VCaP (cell line): ENCODE measurements around the gene WBP1.
"Not testable (repeated sequence)": the region's sequence is repeated elsewhere in the genome, so short reads cannot be mapped to it uniquely, and the experiment has no call there.

Source experiments
- H3K27ac ChIP-seq: fragments of 450-650 bp; 2 replicates; pipeline ENCODE4 v1.5.1; 2017
- CTCF ChIP-seq: fragments of 450-650 bp; conservative IDR thresholded peaks from 2 replicates; pipeline ENCODE4 v1.5.1; 2017; ENCODE audit warnings: mild to moderate bottlenecking, moderate library complexity

The WBP1 gene

DNA sequence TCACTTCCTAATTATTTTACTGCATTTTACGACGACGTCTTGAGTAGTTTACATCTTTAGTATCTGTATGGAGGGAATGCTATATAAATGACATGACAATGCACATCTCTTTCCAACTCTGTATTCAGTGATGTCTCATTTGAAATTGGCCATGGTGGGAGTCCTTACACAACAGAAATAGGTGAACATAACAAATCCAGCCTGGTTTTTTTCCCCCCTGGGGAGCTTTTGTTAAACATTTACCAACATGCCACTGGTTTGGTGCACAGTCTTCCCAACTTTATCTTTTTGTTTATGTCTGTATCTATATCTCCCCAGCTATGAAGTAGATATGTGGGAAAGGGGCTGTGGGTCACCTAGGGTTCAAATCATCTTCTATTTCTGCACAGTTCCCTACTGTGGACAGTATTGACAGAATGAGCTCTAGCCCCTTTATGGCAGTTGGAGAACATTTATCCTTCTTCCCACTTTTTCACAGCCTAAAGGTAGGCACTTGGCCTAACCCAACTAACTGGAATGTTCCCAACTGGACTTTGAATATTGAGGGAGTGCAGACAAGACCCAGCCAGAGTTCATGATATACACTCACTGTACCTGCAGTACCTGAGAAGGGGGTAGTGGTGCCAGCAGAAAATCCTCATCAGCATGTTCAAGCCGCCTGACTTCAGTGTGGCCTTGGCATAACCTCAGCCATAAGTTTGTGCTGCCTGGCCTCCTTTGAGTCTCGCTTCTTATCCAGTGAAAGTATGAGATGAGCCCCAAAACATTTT is 10.8 kb upstream of the WBP1 start:
- no peak overlapping the region for H3K27ac ChIP-seq
- no peak for TF ChIP-seq CTCF

DNA sequence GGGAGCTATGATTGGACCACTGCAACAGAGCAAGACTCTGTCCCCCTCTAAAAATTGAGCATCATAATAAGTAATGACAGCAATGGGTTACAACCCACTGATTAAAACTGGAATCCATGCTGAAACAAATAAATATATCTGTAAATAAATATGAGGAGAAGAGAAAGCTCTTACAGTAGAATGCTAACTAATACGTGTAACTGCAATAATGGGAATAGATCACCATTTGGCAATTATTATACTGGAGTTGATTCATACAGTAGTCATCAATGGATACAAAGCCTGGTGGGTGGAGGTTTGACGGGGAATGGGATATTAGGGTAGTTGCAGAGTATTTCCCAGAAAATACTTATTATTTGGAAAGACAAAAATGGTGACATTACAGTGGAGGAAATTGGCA is 9.5 kb upstream of the WBP1 start:
- H3K27ac ChIP-seq: no peak overlapping the region
- no peak for TF ChIP-seq CTCF

DNA sequence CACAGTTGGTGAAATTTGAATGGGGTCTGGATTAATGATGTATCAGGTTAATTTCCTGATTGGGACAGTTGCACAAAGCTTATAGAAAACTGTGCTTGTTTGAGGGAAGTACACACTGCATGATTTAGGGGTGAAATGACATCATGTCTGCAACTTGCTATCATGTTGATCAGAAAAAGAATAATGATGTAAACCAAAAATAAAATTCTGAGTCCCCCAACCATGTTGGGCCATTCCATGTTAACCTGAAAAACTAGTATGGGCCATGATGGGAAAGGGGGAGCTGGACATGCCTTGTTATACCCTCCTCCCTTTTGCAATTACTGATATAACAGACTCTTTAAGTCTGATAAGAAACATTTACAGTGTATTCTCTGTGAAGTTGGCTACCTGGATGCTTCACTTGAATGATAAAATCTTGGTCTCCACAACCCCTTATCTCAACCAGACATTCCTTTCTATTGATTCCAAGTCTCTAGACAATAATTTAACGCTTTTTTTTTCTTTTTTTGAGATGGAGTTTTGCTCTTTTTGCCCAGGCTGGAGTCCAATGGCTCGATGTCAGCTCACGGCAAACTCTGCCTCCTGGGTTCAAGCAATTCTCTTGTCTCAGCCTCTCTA is 7.6 kb upstream of the WBP1 start:
- H3K27ac ChIP-seq: no peak overlapping the region
- TF ChIP-seq CTCF: no peak

- no peak for TF ChIP-seq CTCF
- H3K27ac ChIP-seq: peak within 1 kb of the TSS; percentile 96
Observed at GRCh38 chr2:74454654-74455511, 3.4 kb upstream of the WBP1 start, which contains the start of gene INO80B. INO80B (plus strand) TSS chr2:74455087; CDS start chr2:74455117, 30 bp downstream.

DNA sequence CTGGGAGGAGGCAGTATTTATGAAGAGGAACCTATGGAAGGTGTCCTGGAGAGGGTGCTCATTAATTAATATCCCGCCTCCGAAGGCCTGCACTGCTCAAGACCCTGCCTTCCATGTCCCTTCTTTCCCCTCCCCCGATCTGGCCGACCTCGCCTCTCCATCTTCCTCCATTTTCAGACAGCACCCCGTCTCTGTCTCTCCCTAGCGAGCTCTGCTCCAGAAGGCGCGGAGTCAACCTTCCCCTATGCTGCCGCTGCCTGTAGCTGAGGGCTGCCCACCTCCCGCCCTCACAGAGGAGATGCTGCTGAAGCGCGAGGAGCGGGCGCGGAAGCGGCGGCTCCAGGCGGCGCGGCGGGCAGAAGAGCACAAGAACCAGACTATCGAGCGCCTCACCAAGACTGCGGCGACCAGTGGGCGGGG is 1.1 kb upstream of the WBP1 start:
- H3K27ac ChIP-seq: peak overlapping the region; percentile 96
- TF ChIP-seq CTCF: no peak

DNA sequence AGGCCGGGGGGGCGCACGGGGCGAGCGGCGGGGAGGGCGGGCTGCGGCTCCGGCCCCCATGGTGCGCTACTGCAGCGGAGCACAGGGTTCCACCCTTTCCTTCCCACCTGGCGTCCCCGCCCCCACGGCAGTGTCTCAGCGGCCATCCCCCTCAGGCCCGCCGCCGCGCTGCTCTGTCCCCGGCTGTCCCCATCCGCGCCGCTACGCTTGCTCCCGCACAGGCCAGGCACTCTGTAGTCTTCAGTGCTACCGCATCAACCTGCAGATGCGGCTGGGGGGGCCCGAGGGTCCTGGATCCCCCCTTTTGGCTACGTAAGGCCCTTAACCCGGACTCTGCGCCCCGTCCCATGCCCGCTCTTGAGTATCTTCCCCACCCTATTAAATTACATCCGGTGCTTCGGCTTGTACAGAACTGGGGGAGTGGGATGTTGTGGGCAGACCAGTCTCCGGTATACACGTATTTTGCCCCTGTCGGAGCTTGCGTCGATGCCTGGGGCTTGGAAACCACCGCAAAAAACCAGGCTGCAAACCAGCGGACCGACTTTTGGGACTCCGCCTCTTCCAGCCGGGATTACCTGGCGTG is 598 bp upstream of the WBP1 start:
- no peak for TF ChIP-seq CTCF

DNA sequence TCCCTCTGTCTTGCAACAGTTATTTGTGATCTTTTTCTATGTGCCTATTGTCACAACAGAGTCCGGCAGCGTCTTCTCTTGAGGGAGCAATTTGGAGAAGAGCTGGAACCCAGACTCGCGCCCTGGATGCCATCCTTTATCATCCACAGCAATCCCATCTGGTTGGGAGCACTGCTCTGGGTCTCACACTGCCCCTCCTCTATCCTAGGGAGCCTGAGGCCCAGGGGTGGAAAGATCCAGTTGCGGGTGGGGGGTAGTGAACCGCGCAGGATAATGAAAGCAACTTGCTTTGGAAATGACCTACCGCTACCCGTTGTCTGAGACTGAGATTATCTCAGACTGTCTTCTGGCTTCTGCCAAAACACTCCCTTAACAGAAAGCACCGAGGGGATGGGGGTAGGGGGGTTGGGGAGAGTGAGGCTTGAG is 713 bp downstream of the WBP1 start:
- no peak for TF ChIP-seq CTCF
- peak overlapping the region; percentile 96 for H3K27ac ChIP-seq

More for the DNA sequence above, 598 bp upstream of the WBP1 start:
- H3K27ac ChIP-seq: peak overlapping the region; percentile 96

- H3K27ac ChIP-seq: peak overlapping the region; percentile 96; the same call in 1 of the 2 replicates
Observed at GRCh38 chr2:74459503-74460118, 1.4 kb downstream of the WBP1 start.

- H3K27ac ChIP-seq: not testable (repeated sequence)
Observed at GRCh38 chr2:74460187-74460586, 1.9 kb downstream of the WBP1 start.
